Measurements from ENCODE around the gene C22orf15. TPM values are rescaled to one million over a fixed set of nuclear protein-coding genes. Genes with fewer than 3 reads are reported as not detected.

Gene C22orf15
- total RNA-seq, 1 experiment from 2014 or later, result not detected

GRCh38 chr22:23742505-23743264 is 20.1 kb upstream of the C22orf15 start:
- H3K4me3 ChIP-seq (replicated peaks in 1 of 2; ENCODE audit: low read depth in 1 of 2, low read length in 2 of 2), result no peak overlapping the region
- H3K4me1 ChIP-seq (ENCODE audit: control insufficient read depth in 1 of 2, insufficient read depth in 2 of 2, low read length in 2 of 2), result no peaks in the 10 kb centered on the region
- TF ChIP-seq TCF7L2 (IDR thresholded peaks at IDR 0.05; ENCODE audit: borderline replicate concordance, extremely low read depth, insufficient read depth, insufficient read length) (no peak), FOSL1 (IDR thresholded peaks at IDR 0.05; ENCODE audit: low read depth) (no peak), JUND (IDR thresholded peaks at IDR 0.05) (no peak), CTCF (IDR thresholded peaks at IDR 0.05 in 2 of 3, conservative IDR thresholded peaks at IDR 0.05 in 1 of 3; ENCODE audit: borderline replicate concordance in 1 of 3, insufficient read depth in 1 of 3, low read depth in 2 of 3, low read length in 2 of 3) (no peak), CBX3 (IDR thresholded peaks at IDR 0.05; ENCODE audit: low read depth) (no peak), SIN3A (IDR thresholded peaks at IDR 0.05; ENCODE audit: low read depth) (no peak), POLR2A (IDR thresholded peaks at IDR 0.05; ENCODE audit: borderline replicate concordance, extremely low read depth, insufficient read depth, insufficient read length) (no peak), MAX (IDR thresholded peaks at IDR 0.05) (no peak), ZNF274 (IDR thresholded peaks at IDR 0.05; ENCODE audit: low read depth, low read length) (no peak), REST (IDR thresholded peaks at IDR 0.05; ENCODE audit: low read depth) (no peak), ZFX (IDR thresholded peaks at IDR 0.05) (no peak), SP1 (IDR thresholded peaks at IDR 0.05; ENCODE audit: low read depth) (no peak), ELF1 (IDR thresholded peaks at IDR 0.05; ENCODE audit: borderline replicate concordance, low read depth) (no peak), CEBPB (IDR thresholded peaks at IDR 0.05; ENCODE audit: low read depth) (no peak), ZBTB33 (IDR thresholded peaks at IDR 0.05; ENCODE audit: extremely low read depth, insufficient replicate concordance, low read length) (no peak), EZH2 (IDR thresholded peaks at IDR 0.05) (no peak)
- H3K4me2 ChIP-seq (ENCODE audit: low read length), result no peak overlapping the region
- H3K36me3 ChIP-seq (ENCODE audit: control insufficient read depth in 1 of 2, insufficient read depth in 2 of 2, low read length in 2 of 2), result peaks cover 0 to 8% of the 10 kb centered on the region in 2 experiments; a peak in 2 of 4 replicates
- H3K27me3 ChIP-seq (ENCODE audit: insufficient read depth, low read length), result no peaks in the 10 kb centered on the region
- no peaks in the 10 kb centered on the region for H3K9me2 ChIP-seq (ENCODE audit: insufficient read depth)
- no TSS peak for BruUV-seq (replicated peaks)
- no peaks in the 10 kb centered on the region for H4K20me1 ChIP-seq (ENCODE audit: insufficient read depth)
- ChIA-PET POLR2A (no interaction called here), RAD21 (ENCODE audit: low non-redundant PET in 1 of 2, low total read pairs in 2 of 2, uncharacterized antibody in 2 of 2, unreplicated experiment in 2 of 2) (no interaction called here), CTCF (no interaction called here)
- no peaks in the 10 kb centered on the region for H3K9me3 ChIP-seq (ENCODE audit: control insufficient read depth in 1 of 2, insufficient read depth in 1 of 2, low read depth in 1 of 2, low read length in 2 of 2)
- no peak overlapping the region for H2AFZ ChIP-seq (ENCODE audit: low read depth, low read length, poor library complexity, severe bottlenecking)
- no peak for ATAC-seq
- no peak overlapping the region for H3K27ac ChIP-seq (ENCODE audit: low read depth, low read length)
- H3K79me2 ChIP-seq (ENCODE audit: insufficient read depth, low read length), result no peaks in the 10 kb centered on the region
- no peak overlapping the region for H3K9ac ChIP-seq (ENCODE audit: low read length)
- intact Hi-C loops (cut with micrococcal nuclease), result no loop called here
- DNase-seq (ENCODE audit: low read depth, low spot score), result no peak
